Fibroblast of peridontal ligament (primary cell): ENCODE measurements around the gene MAP1LC3B2.

Source experiments
- DNase-seq: peaks from one replicate; pipeline ENCODE4 v3.0.0-alpha.2; 2010; ENCODE audit errors: extremely low read depth

The MAP1LC3B2 gene

GRCh38 chr12:116594325-116595038, 35.3 kb downstream of the MAP1LC3B2 start:
- DNase-seq: no peak

GRCh38 chr12:116595186-116595585, 36.0 kb downstream of the MAP1LC3B2 start:
- peak; percentile 93 for DNase-seq

GRCh38 chr12:116595672-116596071, 36.5 kb downstream of the MAP1LC3B2 start:
- DNase-seq: no peak

- DNase-seq: no peak
These were observed 38.7 kb downstream of the MAP1LC3B2 start for GRCh38 chr12:116597886-116598285.

- DNase-seq: no peak
These were observed 39.4 kb downstream of the MAP1LC3B2 start for GRCh38 chr12:116598311-116599284.

- DNase-seq: peak; percentile 73
These were observed 40.3 kb downstream of the MAP1LC3B2 start for GRCh38 chr12:116599285-116600136.

GRCh38 chr12:116600959-116601918, 42.1 kb downstream of the MAP1LC3B2 start:
- no peak for DNase-seq

- DNase-seq: no peak
These were observed 43.0 kb downstream of the MAP1LC3B2 start for GRCh38 chr12:116601933-116602810.

- DNase-seq: no peak
These were observed 44.5 kb downstream of the MAP1LC3B2 start for GRCh38 chr12:116603546-116604177.

- no peak for DNase-seq
These were observed 45.2 kb downstream of the MAP1LC3B2 start for GRCh38 chr12:116604178-116604895.

GRCh38 chr12:116604951-116605641, 45.9 kb downstream of the MAP1LC3B2 start:
- DNase-seq: no peak

- DNase-seq: no peak
These were observed 47.2 kb downstream of the MAP1LC3B2 start for GRCh38 chr12:116606397-116606796.

GRCh38 chr12:116607039-116607438, 47.9 kb downstream of the MAP1LC3B2 start:
- no peak for DNase-seq

GRCh38 chr12:116609319-116610114, 50.3 kb downstream of the MAP1LC3B2 start:
- DNase-seq: peak; percentile 63

- DNase-seq: no peak
These were observed 51.9 kb downstream of the MAP1LC3B2 start for GRCh38 chr12:116610971-116611541.

- DNase-seq: no peak
These were observed 53.3 kb downstream of the MAP1LC3B2 start for GRCh38 chr12:116612436-116612835.

GRCh38 chr12:116613256-116613655, 54.1 kb downstream of the MAP1LC3B2 start:
- DNase-seq: no peak
